UCSD-AML1 (cell line): ENCODE measurements around the gene PRSS50.

Experiments used
- DNase-seq: peaks from one replicate; lab custom pipeline; 2025; ENCODE audit not compliant: unreplicated experiment; lab: John Stamatoyannopoulos, UW

Gene PRSS50

GRCh38 chr3:46725621-46726314 is 8.1 kb upstream of the PRSS50 start:
- DNase-seq = no peak

- DNase-seq = no peak
Observed at GRCh38 chr3:46724424-46724823, 6.8 kb upstream of the PRSS50 start.

GRCh38 chr3:46722443-46722842 is 4.8 kb upstream of the PRSS50 start:
- DNase-seq = no peak

- no peak for DNase-seq
Observed at GRCh38 chr3:46721009-46721408, 3.3 kb upstream of the PRSS50 start.

- no peak for DNase-seq
Observed at GRCh38 chr3:46719735-46720271, 2.1 kb upstream of the PRSS50 start.

GRCh38 chr3:46719044-46719565 is 1.4 kb upstream of the PRSS50 start:
- DNase-seq = no peak

GRCh38 chr3:46716461-46717441 is 918 bp downstream of the PRSS50 start:
- no peak for DNase-seq

GRCh38 chr3:46715507-46716175 is 2.0 kb downstream of the PRSS50 start:
- DNase-seq = no peak

GRCh38 chr3:46714728-46715506 is 2.8 kb downstream of the PRSS50 start:
- no peak for DNase-seq

- no peak for DNase-seq
Observed at GRCh38 chr3:46713898-46714552, 3.6 kb downstream of the PRSS50 start.

GRCh38 chr3:46713050-46713897 is 4.4 kb downstream of the PRSS50 start:
- DNase-seq = no peak

- DNase-seq = no peak
Observed at GRCh38 chr3:46712191-46713049, 5.2 kb downstream of the PRSS50 start.

- no peak for DNase-seq
Observed at GRCh38 chr3:46711760-46712159, 5.9 kb downstream of the PRSS50 start.

- DNase-seq = no peak
Observed at GRCh38 chr3:46711305-46711704, 6.4 kb downstream of the PRSS50 start.

- DNase-seq = no peak
Observed at GRCh38 chr3:46710671-46711295, 6.9 kb downstream of the PRSS50 start.

- no peak for DNase-seq
Observed at GRCh38 chr3:46710229-46710628, 7.4 kb downstream of the PRSS50 start.

GRCh38 chr3:46709721-46710120 is 7.9 kb downstream of the PRSS50 start:
- DNase-seq = no peak
